GM19438 (cell line): ENCODE data around the gene ERI3.

Experiments
- ATAC-seq: cut with Tn5 transposase; IDR thresholded peaks from one replicate; pipeline ENCODE4 v1.9.1; 2021; ENCODE audit warnings: low read depth; ENCODE audit not compliant: unreplicated experiment

Gene ERI3

DNA sequence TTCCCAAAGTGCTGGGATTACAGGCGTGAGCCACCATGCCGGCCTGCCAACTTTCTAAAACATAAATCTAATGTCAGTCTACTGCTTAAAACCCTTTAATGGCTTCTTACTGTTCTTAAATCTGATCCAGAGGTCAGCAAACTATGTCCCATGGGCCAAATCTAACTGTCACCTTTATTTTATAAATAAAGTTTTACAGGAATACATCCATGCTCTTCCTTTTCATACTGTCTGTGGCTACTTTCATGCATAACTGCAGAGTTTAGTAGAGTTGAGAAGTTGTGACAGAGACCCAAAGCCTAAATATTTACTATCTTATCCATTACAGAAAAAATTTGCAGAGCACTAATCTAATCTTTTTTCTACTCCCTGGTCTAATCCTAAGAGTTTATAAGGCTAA, 3.8 kb downstream of the ERI3 start:
- ATAC-seq, result no peak

DNA sequence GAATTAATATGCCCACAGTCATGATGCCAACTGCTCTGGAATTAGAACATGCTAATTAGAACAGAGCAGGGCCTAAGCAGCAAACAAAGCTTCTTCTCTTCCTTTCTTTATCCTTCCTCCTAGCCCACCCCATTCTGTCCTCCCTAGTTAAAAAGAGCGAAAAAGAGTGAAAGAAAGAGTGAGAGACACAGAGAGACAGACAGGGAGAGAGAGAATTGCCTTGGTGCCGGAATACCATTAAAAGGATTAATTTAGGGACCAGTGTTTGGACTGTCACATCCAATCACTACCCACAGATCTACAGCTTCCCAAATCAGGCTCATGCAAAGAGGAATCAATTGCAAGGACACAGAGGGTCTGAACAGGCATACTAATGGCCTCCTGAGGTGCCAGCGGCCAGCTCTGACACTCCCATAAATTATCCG, 7.0 kb downstream of the ERI3 start:
- ATAC-seq, result no peak

DNA sequence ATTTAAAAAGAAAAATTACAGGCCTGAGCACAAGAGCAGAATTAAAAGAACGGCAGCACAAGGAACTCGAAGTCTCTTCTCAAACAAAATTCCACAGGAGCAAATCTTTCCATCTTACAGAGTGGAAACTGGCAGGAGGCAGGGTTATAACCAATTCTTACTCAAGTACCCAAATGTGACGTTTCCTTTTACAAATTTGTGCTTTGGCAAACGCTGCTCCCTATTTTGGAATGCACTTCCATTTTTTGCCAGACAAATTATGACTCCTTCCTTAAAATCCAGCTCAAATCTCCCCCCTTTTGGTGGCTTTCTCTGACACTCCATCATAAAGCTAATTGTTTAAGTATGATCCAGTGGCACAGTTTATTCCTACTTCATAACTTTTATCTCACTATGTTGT, 7.8 kb downstream of the ERI3 start:
- ATAC-seq, result no peak

DNA sequence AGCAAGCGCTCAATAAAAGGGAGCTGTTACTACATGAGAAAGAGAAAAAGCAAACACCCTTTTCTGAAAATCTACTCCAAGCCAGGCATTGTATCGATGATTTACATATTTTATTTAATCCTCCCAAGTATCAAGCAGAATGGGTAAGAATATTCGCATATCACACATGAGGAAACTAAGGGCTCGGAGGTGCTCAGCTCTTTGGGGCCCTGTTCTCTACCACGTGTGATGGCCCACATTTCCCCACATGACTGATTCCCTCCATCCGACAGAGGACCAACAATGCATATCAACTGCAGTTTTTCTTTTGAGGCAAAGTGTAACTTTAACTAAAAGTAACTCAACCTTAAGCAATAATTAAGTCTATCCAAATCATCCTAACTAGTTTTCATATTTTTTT, 8.2 kb downstream of the ERI3 start:
- no peak for ATAC-seq

DNA sequence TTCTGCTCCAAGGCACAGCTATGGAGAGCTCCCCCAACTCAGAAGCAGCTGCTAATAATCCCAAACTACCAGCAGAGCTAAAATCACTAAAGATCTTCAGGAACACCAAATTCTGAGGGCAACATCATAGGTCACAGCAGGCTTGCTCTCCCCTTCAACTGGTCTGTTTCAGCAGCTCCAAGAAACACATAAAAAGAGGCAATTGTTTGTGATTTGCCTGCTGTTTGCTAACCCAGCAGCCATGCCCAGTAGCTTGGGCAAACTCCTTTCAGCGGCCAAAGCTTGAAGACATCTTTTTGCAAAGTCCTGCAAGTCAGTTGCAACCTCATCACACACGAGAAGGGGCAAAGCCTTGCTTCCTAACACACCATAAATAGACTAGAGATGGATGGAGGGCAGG, 8.9 kb downstream of the ERI3 start:
- no peak for ATAC-seq

DNA sequence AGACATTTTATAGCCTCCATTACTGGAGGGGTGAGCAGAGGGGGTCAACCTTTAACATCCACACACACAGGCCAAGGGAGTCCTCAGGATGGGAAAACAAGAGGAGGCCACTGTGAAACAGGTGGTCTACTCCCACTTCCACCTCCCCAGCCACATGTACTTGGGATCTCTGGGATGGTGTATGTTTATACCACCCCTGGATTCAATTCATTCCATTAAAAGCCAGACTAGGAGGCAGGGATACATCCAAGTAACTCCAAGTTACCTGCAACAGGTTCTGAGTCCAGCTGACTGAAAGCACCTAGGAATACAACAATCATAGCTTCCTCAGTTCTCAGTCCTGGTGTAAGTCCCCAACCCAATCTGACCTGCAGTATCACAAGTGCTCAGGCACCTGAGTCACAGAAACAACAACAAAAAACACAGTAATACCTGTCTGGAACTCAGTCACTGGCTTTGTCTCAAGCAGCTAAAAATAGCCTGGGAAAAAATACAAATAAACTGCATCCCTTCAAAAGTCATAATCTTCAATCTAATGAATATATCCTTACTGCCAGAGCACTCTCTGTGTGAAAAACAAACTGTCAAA, 9.8 kb downstream of the ERI3 start:
- no peak for ATAC-seq

DNA sequence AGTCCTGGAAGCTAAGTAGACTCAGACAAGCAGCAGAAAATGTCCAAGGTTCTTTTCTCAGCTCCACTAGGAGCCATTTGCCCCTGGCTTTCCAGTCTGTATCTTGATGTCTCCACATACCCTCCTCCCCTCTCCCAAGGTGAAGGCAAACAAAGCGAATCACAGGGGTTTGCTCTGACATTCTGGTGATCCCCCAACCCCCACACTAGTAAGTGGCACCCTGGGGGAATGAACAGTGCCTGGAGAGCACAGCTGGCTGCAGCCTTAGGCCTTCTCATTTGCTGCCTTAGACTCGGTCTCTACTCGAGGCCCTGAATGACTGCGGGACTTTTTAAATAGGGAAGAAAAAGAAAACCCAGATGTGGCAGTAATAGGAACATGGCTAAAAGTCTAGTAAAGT, 15.3 kb downstream of the ERI3 start:
- ATAC-seq, result no peak

DNA sequence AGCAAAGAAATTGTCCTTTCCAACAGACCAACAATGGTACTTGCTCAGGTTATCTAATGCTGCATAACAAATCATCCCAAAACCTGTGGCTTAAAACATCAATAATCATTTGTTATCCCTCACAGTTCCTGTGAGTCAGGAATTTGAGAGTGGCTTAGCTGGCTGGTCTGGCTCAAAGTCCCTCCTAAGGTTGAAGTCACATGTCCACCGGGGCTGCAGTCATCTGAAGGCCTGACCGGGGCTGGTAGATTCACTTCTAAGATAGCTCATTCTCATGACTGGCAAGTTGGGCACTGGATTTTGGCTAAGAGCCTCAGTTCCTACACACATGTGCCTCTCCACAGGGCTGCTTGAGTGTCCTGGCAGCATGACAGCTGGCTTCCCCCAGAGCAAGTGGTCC, 16.9 kb downstream of the ERI3 start:
- ATAC-seq, result no peak

DNA sequence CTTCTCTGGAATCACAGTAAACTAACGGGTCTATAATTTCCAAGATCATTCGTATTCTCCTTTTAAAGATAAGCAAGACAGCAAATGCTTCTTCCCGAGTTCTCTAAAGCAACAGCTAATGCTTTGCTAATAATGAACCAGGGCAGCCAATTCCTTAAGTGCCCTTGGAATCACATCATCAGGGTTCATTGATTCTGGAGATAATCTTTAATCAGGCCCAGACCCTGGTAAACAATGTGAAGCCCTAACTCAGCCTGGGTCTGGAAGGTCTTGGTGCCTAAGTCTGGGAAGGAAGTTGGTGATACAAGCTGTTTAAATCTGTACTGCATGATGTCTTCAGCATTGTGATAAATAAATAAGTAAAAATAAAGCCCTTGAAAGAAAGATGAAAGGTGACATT, 18.4 kb downstream of the ERI3 start:
- no peak for ATAC-seq

DNA sequence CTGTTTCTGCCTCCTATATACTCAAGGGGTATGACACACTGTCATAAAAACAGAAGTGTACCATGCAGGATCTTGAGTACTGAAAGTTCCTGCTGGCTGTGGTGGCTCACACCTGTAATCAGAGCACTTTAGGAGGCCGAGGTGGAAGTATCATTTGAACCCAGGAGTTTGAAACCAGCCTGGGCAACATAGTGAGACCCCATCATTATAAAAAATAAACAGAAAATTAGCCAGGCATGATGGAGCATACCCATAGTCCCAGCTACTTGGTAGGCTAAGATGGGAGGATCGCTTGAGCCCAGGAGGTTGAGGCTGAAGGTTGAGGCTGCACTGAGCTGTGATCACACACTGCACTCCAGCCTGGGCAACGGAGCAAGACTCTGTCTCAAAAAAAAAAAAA, 20.1 kb downstream of the ERI3 start:
- no peak for ATAC-seq

DNA sequence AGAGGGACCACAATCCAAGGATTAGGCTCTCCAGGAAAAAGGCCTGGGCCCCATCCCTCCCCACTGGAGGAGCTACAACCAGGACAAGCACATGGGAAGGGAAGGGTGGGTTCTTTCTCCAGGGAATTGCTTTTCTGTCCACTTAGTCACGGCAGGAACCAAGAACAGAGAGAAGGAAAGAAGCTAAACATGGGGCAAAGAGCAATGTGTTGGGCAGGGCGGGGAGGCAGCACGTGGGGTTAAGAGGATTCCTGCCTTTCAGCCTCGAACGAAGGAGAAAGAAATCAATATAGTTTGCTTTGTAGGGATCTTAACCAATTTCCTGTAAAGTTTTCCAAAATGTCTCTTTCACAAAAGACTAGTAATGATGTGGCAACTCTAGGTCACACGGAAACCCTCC, 21.7 kb downstream of the ERI3 start:
- ATAC-seq, result no peak

DNA sequence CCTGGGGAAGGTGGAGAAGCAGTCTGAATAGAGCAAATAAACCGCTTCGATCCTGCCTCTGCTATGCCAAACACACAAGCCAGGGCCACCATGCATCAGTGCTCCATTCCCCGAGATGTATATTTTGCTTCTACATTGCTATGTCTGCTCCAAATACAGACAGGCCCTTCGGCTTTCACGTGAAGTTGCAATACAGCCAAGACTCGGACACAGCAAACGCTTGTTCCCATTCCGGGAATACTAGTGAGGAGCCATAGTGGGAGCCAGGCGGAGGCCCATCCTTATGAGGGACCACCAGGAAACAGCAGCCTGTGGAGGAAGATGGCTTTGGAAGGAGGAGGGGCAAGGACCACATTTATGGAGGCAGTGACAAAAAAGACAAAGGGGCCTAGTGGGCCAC, 22.6 kb downstream of the ERI3 start:
- no peak for ATAC-seq

DNA sequence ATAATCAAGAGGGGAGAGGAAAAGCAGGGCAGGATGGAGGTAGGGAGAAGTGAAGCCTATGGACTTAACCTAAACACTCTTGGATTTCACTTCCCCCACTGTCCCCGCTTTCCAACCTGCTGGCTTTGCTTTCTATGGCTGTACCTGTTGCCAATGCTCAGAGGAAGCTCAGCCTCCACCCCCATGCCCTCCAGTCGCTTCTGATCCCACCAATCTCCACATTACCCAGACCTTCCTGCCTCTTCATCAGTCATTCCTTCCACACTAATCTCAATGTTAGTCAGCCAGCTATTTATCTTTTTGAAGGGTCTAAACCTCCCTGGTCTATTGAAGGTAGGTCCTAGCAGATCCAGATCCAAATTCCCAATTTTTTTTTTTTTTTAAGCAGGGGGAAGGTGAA, 24.1 kb downstream of the ERI3 start:
- no peak for ATAC-seq

DNA sequence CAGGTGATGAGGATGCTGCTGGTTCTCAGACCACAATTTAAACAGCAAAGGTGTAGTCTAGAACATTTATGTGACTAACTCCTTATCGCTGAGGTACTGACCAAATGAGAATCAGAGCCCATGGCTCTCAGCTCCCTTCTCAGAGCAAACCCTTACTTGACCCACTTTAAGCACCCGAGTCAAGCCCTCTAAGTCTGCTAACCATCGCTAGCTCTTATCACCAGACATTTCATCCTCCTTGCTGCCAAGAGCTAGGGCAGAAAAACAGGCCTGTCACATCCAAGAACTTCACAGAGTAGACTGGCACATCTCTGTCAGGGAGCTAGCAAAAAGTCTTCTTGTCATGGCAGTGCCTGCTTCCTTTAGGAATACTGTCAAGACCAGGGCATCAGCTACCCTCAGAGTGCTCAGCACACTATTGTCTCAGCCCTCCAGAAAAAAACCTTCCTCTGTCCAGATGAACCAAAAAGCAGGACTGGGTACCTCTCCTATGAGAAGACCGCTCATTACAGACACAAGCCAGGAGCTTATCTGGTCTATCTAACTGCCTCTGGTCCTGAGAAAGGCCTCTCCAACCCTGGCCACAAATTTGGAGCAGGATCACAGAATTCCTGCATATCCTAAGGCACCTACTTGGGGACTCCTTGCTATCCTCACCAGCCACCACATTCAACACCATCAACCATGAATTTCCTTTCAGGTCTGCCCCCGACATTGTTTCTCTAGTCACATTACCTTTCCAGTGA, 26.2 kb downstream of the ERI3 start:
- no peak for ATAC-seq

DNA sequence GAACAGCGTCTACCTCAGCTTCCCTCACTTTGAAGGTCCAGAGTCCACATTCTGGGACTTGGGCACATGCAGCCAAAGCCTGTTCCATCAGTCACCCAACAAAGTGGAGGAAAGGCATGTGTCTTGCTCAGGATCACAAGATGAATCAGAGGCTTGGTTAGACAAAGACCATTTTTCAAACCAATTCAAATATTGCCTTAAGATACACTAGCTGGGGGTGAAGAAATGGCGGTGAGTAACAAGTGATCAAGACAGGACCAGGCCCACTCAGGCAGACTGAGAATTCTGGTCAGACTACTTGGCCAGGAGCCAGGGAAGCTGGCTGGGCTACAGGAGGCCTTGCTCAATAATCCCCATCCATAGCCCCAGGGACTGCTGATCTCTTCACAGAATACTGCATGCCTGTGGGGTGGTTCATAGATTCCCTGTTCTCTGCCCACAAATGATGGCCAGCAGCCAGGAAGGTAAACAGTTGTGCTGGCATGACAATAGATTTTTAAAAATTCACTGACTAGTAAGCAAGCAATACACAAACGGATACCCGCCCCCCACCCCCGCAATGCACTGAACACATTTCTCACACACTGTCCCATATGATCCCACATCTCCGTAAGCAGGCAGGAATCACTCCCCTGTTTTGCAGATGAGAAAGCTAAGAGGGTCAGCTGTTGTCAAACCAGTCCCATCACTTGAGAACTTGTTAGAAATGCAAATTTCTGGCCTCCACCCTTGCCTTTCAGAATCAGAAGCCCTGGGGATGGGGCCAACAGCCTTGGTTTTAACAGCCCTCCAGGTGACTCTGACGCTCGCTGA, 27.2 kb downstream of the ERI3 start:
- ATAC-seq, result no peak

DNA sequence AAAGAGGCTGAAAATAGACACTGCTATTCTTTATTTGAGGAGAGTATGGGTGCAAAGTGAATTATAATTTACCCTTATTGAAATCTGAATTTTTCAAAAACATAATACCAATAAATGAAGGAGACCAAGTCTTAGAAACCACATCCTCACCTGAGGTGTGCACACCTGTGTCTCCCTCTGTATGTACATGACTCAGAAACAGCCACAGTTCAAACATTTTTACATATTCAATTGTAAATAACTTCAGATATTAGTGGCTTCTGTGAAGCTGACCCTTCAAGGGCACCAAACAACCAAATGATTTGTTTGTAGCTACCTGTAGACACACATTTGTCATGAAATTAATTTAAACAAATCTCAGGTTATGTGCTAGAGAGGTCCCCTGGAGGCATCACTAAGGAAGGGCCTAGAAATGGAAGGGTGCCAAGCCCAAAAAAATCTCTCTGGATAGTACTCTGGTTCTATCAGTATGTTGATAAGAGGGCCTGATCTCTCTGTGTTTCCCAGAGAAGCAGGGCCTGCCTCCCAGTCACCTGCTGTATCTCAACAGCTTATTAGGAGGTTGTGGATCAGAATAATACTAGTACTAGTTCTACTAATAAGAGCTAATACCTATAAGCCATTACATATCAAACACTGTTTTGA, 28.1 kb downstream of the ERI3 start:
- ATAC-seq, result no peak

DNA sequence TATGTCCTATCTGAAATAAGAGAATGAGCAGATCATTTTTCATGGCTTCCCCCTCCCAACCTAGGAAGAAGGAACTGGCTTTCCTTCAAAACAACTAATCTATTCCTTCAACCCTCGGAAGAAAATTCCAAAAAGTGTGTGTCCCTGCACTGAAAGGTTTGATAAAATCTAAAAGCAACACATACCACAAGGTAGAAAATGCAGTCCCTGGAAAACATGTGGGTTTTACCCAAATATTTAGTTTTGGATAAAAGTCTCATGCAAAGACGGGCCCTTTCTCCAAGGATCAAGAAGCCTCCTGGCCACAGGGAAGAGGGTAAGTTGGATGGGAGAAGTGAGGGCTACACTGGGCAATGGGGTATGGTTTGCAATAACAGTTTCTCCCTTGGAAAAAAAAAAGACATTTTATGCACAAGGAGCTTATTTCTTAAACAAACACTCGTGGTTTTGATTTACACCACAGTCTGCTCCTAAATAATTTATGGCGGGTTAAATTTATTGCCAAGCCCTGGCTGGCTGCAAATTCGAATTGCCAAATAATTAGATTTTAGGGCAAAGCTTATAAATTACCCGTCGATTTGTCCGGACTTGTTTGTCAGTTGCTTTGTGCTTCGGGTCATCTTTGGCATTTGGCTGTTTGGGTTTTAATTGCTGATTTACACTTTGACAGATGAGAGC, 28.9 kb downstream of the ERI3 start:
- ATAC-seq, result no peak

DNA sequence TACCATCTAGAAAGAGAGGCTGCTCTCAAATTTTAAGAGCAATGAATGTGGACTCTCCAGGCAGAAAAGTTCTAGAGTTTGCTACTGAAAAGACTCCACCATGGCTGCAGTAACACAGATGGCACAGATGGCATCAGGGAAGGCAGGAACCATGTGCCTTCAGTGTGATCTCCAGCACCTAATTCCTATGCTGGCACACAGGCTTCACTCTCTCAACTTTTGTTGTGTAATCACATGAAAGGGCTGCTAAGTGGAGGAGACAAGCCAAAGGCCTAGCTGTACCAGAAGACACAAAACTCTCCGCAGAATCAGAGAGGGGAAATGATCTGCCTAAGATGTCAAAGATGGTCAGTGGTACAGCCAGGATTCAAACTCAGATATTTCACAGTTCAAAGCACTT, 31.1 kb downstream of the ERI3 start:
- ATAC-seq, result no peak

DNA sequence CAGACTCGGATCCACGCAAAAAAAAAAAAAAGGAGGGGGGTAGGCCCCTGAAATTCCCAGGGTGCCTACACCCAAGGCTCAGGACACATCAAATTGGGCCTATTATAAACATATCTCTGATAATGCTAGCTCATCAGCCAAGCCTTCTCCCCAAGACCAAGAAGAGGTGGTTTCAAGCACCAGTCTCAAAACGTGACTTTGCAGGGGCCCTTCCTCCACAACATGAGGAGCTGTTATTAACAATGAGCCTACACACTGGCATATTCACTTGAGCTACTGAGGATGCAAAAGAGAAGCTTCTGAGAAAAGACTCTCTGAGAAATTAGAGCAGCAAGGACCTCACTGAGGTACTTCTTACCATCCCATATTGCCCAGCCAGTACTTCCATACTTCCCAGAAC, 32.7 kb downstream of the ERI3 start:
- ATAC-seq, result no peak

DNA sequence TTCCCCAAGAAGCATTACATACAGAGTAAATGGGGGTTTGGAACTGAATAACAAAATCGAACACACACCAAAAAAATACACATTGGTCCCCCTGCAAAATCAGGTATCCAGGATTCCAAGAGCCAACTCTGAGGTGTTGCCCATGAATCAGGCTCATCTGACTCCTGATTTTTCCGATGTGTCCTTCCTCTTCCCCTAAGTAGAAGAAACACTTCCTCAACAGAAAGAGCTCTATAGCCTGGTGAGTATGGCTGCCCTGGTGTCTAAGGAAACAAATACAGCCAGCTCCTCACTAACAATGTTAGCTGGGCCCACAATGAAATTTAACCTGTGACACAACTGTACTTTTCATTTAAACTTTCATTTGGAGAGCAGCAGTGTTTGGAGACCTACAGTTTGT, 33.6 kb downstream of the ERI3 start:
- ATAC-seq, result no peak
